Airway epithelial cell (primary cell): ENCODE results near the gene PTTG1. TPM values are rescaled to one million over a fixed set of nuclear protein-coding genes. Genes with fewer than 3 reads are reported as not detected.

Source experiments
- total RNA-seq: library from RNA; depleted of rRNA; stranded (reverse); fragments of >200 nt; gene quantifications from 2 replicates; pipeline ENCODE4 v1.2.3, GENCODE V29; 2015

Gene PTTG1
- 412 and 979 TPM in 2 replicates for total RNA-seq

GRCh38 chr5:160421625-160422258 lies at the start of gene PTTG1:
Gene PTTG1, plus strand, starts transcription at chr5:160421855. Its CDS starts 458 bp downstream, at chr5:160422313.

GRCh38 chr5:160399402-160400353 lies 22.0 kb upstream of the PTTG1 start, which contains the start of gene FAM200C:
Gene FAM200C, minus strand, starts transcription at chr5:160400054. Its CDS starts 4,564 bp downstream, at chr5:160395490.

GRCh38 chr5:160418561-160419457 lies 2.8 kb upstream of the PTTG1 start, which contains the start of gene SLU7:
Gene SLU7, minus strand, starts transcription at chr5:160419081. Its CDS starts 3,787 bp downstream, at chr5:160415294.

Other genes starting within 250 kb of the PTTG1 start
- gene FABP6, start 192.3 kb upstream of the PTTG1 start, total RNA-seq, result 0.56 and 0.70 TPM in 2 replicates
- 8.6 and 9.0 TPM in 2 replicates for gene CCNJL, start 109.3 kb upstream of the PTTG1 start, total RNA-seq
- gene C1QTNF2, start 51.2 kb upstream of the PTTG1 start, total RNA-seq, result not detected in 2 replicates
- 1.6 and 2.8 TPM in 2 replicates for gene FAM200C, start 21.8 kb upstream of the PTTG1 start, total RNA-seq
- 27.0 and 44.3 TPM in 2 replicates for gene SLU7, start 2.8 kb upstream of the PTTG1 start, total RNA-seq